Keratinocyte (primary cell): ENCODE results near the gene GARRE1.

Experiments used
- CTCF ChIP-seq, 3 experiments: IDR thresholded peaks in 1 of 3; conservative IDR thresholded peaks in 1 of 3; optimal IDR thresholded peaks in 1 of 3; 2 replicates in 2 of 3; 3 replicates in 1 of 3; pipeline versions ENCODE3 to v1.5.1; 2011; ENCODE audit warnings: low read length in 3 of 3, mild to moderate bottlenecking in 3 of 3, moderate library complexity in 2 of 3, control low read depth in 1 of 3, inconsistent platforms in 1 of 3; ENCODE audit not compliant: insufficient read depth in 2 of 3; ENCODE audit errors: extremely low read depth in 1 of 3
- EZH2 ChIP-seq: IDR thresholded peaks from one replicate; pipeline ENCODE4 v1.6.1; 2012; ENCODE audit warnings: inconsistent platforms, mild to moderate bottlenecking, low read length, moderate library complexity

DNA sequence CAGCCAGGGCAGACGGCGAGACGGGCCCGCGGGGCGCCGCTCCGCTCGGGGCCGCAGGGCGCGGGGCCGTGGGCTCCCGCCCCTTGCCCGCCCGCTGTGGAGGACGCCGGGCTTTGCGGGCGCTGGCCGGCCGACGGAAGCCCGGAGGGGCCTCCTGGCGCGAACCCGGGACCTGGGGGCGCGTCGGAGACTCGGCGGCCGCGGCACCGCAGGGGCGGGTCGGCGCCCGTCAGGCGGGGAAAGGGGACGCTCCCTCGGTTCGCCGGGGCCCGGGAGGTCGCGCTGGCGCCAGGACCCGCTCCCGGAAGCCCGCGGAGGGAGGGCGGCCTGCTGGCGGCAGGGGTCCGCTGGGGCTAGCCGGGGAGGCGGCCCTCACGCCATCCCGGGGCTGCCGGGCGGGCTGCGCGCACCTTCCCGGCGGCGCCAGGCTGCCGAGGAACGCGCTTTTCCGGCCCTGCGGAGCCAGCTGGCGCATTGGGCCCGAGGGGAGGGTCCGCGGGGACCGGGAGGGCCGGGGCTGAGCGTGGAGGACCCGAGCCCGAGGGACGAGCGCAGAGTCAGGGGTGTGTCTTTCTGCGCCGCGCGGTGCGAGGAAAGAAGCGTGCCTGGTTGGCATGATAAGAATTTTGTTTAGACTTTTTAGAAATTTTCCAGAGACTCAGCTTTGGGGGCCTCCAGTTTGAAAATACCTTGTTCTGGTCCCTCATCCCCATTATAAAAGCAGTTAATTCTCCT lies 511 bp downstream of the GARRE1 start:
- TF ChIP-seq CTCF (optimal IDR thresholded peaks at IDR 0.05 in 1 of 3, IDR thresholded peaks at IDR 0.05 in 1 of 3, conservative IDR thresholded peaks at IDR 0.05 in 1 of 3; ENCODE audit: extremely low read depth in 1 of 3, insufficient read depth in 2 of 3, low read length in 3 of 3) (no peak), EZH2 (no peak)
